Right lobe of liver (tissue), 6 donors: Measurements from ENCODE around the gene SPHK1. TPM values are rescaled to one million over a fixed set of nuclear protein-coding genes. Genes with fewer than 3 reads are reported as not detected.

Experiments
- ATAC-seq, 4 donors: fragments of 200-7000 bp; cut with Tn5 transposase; one replicate each; pipeline ENCODE4 v1.9.1; 2020; ENCODE audit warnings: mild to moderate bottlenecking in 4 of 4, moderate library complexity in 4 of 4
- DNase-seq, 3 donors: peaks; one replicate each; pipeline ENCODE4 v3.0.0-alpha.2; 2020
- H3K27ac ChIP-seq, 3 donors: fragments of 200-600 bp; one replicate each; pipeline ENCODE4 v1.8.0; 2022
- H3K27me3 ChIP-seq, 2 donors: fragments of 200-600 bp; one replicate each; pipeline ENCODE4 v1.8.0; 2022
- H3K36me3 ChIP-seq, 4 donors: fragments of 200-600 bp; sonication (generic) in 1 of 4; one replicate each; pipeline versions ENCODE4 v1.5.1 to v1.8.0; 2017 to 2022; ENCODE audit warnings: control low read depth in 1 of 4
- H3K4me1 ChIP-seq, 4 donors: fragments of 200-600 bp; sonication (generic) in 1 of 4; one replicate each; pipeline versions ENCODE4 v1.5.1 to v1.8.0; 2017 to 2022; ENCODE audit warnings: control low read depth in 1 of 4
- H3K4me3 ChIP-seq, 3 donors: fragments of 200-600 bp; one replicate each; pipeline ENCODE4 v1.8.0; 2022
- H3K9me3 ChIP-seq, 4 donors: fragments of 200-600 bp; sonication (generic) in 1 of 4; one replicate each; pipeline versions ENCODE4 v1.5.1 to v1.8.0; 2017 to 2022; ENCODE audit warnings: control low read depth in 1 of 4
- POLR2A ChIP-seq: fragments of 450-650 bp; IDR thresholded peaks from one replicate; pipeline ENCODE4 v1.6.1; 2017; ENCODE audit warnings: antibody characterized with exemption, mild to moderate bottlenecking
- WGBS: methylation state at CpG from one replicate; pipeline ENCODE4 v1.1.6; 2018; ENCODE audit warnings: low coverage, low lambda C conversion rate; ENCODE audit not compliant: insufficient coverage; ENCODE audit errors: missing lambda C conversion rate; 5-methylcytosine and 5-hydroxymethylcytosine counted together
- intact Hi-C, 2 donors: fragments of 100-400 bp; cut with DNase I; formaldehyde crosslinking; loops; one replicate each; pipeline versions ENCODE4 v1.11.2 to v1.14.1; 2022
- total RNA-seq, 6 experiments: library from RNA; depleted of rRNA in 2 of 6; stranded (reverse); fragments of >200 nt in 2 of 6; fragmentation: NEBNext Ultra II Directional in 3 of 6; extraction: Animal tissue kit (Norgen Biotek cat#: 25700) in 3 of 6; gene quantifications; one replicate each; pipeline versions ENCODE4 v1.1.0 to v1.2.4, GENCODE V29; 2016 to 2023
- TF ChIP-seq, protein P1 (sequence below), 4 donors: fragments of 200-600 bp in 3 of 4; fragments of 450-650 bp in 1 of 4; IDR thresholded peaks; one replicate each; pipeline versions ENCODE4 v1.5.1 to v1.8.0; 2016 to 2022; ENCODE audit warnings: antibody characterized with exemption in 4 of 4, mild to moderate bottlenecking in 2 of 4
- donor health status: DM: no; HTN: yes; CAD: no.
- donor health status: DM: no; HTN: no; CAD: no.
- donor health status: DM: no; HTN: no; CAD: no.
- donor health status: DM: no; HTN: yes; CAD: no.
- donor health status: DM: no; HTN: yes; CAD: no.

SPHK1 gene
- total RNA-seq, 6 experiments from 2014 or later: 0.35 to 2.6 (median 1.5) TPM

DNA sequence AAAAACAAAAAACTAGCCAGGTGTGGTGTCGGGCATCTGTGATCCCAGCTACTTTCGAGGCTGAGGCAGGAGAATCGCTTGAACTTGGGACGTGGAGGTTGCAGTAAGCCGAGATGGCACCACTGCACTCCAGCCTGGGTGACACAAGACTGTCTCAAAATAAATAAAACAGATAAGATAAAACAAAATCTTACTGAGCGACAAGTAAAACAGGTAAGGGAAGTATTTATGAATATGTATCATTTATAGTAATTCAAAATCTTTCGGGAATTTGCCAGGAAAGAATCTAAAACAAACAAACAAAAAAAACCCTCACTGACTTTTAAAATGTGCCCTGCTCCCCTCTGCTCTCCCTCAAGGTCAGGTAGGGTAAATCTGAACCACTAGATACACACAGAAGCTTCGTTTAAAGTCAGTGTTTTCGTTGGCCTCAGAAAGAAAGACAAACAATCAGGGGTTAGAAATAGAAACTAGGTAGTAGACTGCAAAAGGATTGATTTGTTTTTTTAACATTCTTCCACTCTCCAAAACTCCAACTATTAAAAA lies 32.8 kb upstream of the SPHK1 start:
- ATAC-seq (peak; percentile 43 to 64 (median 54)), DNase-seq (no peak)
- Histone ChIP-seq H3K27ac (peak overlapping the region; percentile 20 to 87 (median 79)), H3K4me1 (peaks cover 0 to 29% (median 4%) of the 10 kb centered on the region in 4 donors), H3K36me3 (peaks cover 0 to 9% (median 4%) of the 10 kb centered on the region in 4 donors), H3K4me3 (peak overlapping the region in 2 of 3 donors; percentile 82 to 91), H3K9me3 (no peaks in the 10 kb centered on the region), H3K27me3 (no peaks in the 10 kb centered on the region)
- TF ChIP-seq POLR2A: no peak
- TF ChIP-seq, protein P1, sequence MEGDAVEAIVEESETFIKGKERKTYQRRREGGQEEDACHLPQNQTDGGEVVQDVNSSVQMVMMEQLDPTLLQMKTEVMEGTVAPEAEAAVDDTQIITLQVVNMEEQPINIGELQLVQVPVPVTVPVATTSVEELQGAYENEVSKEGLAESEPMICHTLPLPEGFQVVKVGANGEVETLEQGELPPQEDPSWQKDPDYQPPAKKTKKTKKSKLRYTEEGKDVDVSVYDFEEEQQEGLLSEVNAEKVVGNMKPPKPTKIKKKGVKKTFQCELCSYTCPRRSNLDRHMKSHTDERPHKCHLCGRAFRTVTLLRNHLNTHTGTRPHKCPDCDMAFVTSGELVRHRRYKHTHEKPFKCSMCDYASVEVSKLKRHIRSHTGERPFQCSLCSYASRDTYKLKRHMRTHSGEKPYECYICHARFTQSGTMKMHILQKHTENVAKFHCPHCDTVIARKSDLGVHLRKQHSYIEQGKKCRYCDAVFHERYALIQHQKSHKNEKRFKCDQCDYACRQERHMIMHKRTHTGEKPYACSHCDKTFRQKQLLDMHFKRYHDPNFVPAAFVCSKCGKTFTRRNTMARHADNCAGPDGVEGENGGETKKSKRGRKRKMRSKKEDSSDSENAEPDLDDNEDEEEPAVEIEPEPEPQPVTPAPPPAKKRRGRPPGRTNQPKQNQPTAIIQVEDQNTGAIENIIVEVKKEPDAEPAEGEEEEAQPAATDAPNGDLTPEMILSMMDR (IDR thresholded peaks at IDR 0.05): no peak
- 38% methylated on average over 9 of the region's 9 CpGs for WGBS
- intact Hi-C loops: no loop called here

DNA sequence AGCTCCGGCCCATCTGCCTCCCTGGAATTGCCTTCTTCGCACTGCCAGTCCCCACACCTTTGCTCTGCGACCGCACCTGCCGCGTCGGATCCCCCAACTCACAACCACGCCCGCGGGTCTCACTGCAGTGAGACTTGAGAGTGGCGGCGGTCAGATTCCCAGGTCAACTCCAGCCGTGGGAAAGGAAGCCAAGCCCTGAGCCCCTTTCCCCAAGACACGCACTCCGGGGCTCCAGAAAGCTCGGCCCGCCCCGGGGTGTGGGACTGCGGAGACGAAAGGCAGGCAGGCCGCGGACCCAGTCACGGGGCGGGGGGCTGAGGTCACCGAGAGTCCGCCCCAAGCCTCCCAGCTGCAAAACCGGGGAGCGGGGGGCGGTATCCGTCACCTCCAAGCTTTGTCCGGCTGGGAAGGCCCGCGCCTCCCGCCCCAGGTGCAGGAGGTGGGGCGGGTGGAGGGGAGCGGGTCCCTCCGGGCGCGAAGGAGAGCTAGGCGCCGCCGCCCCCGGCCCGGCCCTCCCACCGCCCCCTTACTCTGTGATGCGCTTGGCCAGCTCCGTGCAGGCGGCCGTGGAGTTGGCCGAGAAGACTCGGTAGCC lies 31.3 kb upstream of the SPHK1 start:
- WGBS: 0% methylated on average over 6 of the region's 51 CpGs
- peak overlapping the region; percentile 69 to 91 (median 82) for H3K4me3 ChIP-seq
- TF ChIP-seq, protein P1 (IDR thresholded peaks at IDR 0.05): no peak
- TF ChIP-seq POLR2A: no peak
- DNase-seq (peak; percentile 38 to 57 (median 53)), ATAC-seq (peak; percentile 9 to 53 (median 34))
- no peaks in the 10 kb centered on the region for H3K27me3 ChIP-seq
- H3K4me1 ChIP-seq: peaks cover 0 to 27% (median 4%) of the 10 kb centered on the region in 4 donors
- H3K36me3 ChIP-seq: peaks cover 0 to under 1% (median under 1%) of the 10 kb centered on the region in 4 donors
- no peaks in the 10 kb centered on the region for H3K9me3 ChIP-seq
- intact Hi-C loops: no loop called here
- H3K27ac ChIP-seq: peak overlapping the region; percentile 74 to 87 (median 79)

DNA sequence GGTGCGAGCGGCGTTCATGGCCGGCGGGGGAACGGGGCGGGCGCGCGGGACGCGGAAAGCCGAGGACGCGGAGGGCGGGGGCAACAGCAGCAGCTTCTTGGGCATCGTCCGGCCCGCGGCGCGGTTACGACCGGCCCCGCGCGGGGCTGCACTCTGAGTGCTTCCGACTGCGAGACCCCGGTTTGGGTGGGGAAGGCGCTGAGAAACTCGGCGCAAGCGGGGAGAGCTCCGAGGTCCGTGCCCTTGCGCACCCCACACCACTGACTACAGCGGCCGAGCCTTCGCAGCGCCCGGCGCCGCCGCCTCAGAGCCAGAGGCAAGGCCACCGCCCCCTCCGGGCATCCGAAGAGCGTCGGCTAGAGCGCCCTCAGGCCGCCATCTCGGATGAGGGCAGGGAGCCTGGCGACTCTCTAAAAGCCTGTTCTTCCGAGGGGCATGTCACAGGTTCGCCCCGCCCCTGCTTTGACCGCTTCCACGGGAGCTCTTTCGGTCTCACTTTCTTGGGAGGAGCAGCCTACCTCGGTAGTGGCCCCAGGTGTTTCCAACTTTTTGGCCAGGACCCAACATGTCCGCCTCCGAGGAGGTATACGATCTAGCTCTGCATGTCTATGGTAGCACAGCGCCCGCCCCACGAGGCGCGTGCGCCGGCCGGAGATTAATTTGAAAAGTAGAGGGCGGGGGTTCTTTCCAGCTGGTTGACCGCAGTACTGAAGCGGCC lies 30.7 kb upstream of the SPHK1 start, which contains the start of gene PRPSAP1:
Gene PRPSAP1, minus strand, starts transcription at position 318 of the 718 bp plus-strand sequence. Its CDS starts 213 bp downstream, at position 105.
- H3K4me1 ChIP-seq: peaks cover 0 to 27% (median 4%) of the 10 kb centered on the region in 4 donors
- intact Hi-C loops: no loop called here
- H3K36me3 ChIP-seq: no peaks in the 10 kb centered on the region
- TF ChIP-seq, protein P1 (IDR thresholded peaks at IDR 0.05): peak; percentile 36 to 60 (median 53)
- TF ChIP-seq POLR2A: peak; percentile 93
- ATAC-seq (peak; percentile 92 to 97 (median 94)), DNase-seq (peak; percentile 91 to 93 (median 91))
- H3K27ac ChIP-seq: peak within 1 kb of the TSS; percentile 74 to 87 (median 79)
- WGBS: 0% methylated on average over 15 of the region's 75 CpGs
- H3K27me3 ChIP-seq: no peaks in the 10 kb centered on the region
- H3K4me3 ChIP-seq: peak within 1 kb of the TSS; percentile 69 to 91 (median 82)
- H3K9me3 ChIP-seq: no peaks in the 10 kb centered on the region

DNA sequence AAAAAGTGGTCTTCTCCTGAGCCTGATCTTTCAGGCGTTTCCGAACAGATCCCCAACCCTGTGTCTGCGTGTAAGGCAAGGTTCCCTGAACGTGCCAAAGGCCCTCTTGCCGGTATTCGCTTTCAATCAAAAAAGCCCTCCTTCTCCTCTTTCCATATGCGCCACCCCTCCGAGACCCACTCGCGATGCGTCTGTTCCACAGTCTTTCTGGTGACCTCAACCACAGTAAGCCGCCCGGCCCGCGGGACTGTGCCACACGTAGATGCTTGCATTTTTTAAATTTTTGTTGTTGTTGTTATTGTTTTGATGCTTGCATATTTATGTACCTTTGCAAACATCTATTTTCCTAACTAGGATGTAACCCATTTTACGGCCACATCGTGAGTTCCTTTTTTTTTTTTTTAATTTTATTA lies 30.1 kb upstream of the SPHK1 start:
- ATAC-seq (no peak), DNase-seq (no peak)
- H3K4me3 ChIP-seq: peak overlapping the region; percentile 69 to 91 (median 82)
- H3K4me1 ChIP-seq: peaks cover 0 to 27% (median 4%) of the 10 kb centered on the region in 4 donors
- H3K36me3 ChIP-seq: no peaks in the 10 kb centered on the region
- no peaks in the 10 kb centered on the region for H3K9me3 ChIP-seq
- 2% methylated on average over 14 of the region's 18 CpGs for WGBS
- H3K27me3 ChIP-seq: no peaks in the 10 kb centered on the region
- peak overlapping the region in 1 of 3 donors; percentile 87 for H3K27ac ChIP-seq
- TF ChIP-seq POLR2A: no peak
- TF ChIP-seq, protein P1 (IDR thresholded peaks at IDR 0.05): no peak
- intact Hi-C loops: no loop called here
